Smooth muscle cell (in vitro differentiated cells): Measurements from ENCODE around the gene BPI. TPM values are rescaled to one million over a fixed set of nuclear protein-coding genes. Genes with fewer than 3 reads are reported as not detected.
"Not testable (repeated sequence)": the region's sequence is repeated elsewhere in the genome, so short reads cannot be mapped to it uniquely, and the experiment has no call there.

Experiments
- DNase-seq: peaks from one replicate; lab custom pipeline; 2025; ENCODE audit not compliant: unreplicated experiment; lab: John Stamatoyannopoulos, UW
- H2AFZ ChIP-seq: fragments of 200-600 bp; sonication (generic); 2 replicates; pipeline ENCODE4 v1.6.0; 2016; ENCODE audit warnings: antibody characterized with exemption, low read depth, mild to moderate bottlenecking
- H3F3A ChIP-seq: fragments of 200-600 bp; sonication (generic); 2 replicates; pipeline ENCODE4 v1.6.0; 2017; ENCODE audit warnings: antibody characterized with exemption, low read depth
- H3K27ac ChIP-seq: fragments of 200-600 bp; sonication (generic); 2 replicates; pipeline ENCODE4 v1.5.1; 2016; ENCODE audit warnings: low read depth, mild to moderate bottlenecking
- H3K27me3 ChIP-seq: fragments of 200-600 bp; sonication (generic); 2 replicates; pipeline ENCODE4 v1.6.1; 2016; ENCODE audit warnings: low read depth, mild to moderate bottlenecking
- H3K36me3 ChIP-seq: fragments of 200-600 bp; sonication (generic); 2 replicates; pipeline ENCODE4 v1.5.1; 2016; ENCODE audit warnings: low read depth
- H3K4me1 ChIP-seq: fragments of 200-600 bp; sonication (generic); 2 replicates; pipeline ENCODE4 v1.5.1; 2016; ENCODE audit warnings: low read depth
- H3K4me2 ChIP-seq: fragments of 200-600 bp; sonication (generic); 2 replicates; pipeline ENCODE4 v1.6.0; 2016; ENCODE audit warnings: mild to moderate bottlenecking
- H3K4me3 ChIP-seq: fragments of 200-600 bp; sonication (generic); 2 replicates; pipeline ENCODE4 v1.5.1; 2016; ENCODE audit warnings: mild to moderate bottlenecking
- H3K79me2 ChIP-seq: fragments of 200-600 bp; sonication (generic); 2 replicates; pipeline ENCODE4 v1.6.0; 2016; ENCODE audit warnings: low read depth, mild to moderate bottlenecking
- H3K9ac ChIP-seq: fragments of 200-600 bp; sonication (generic); 2 replicates; pipeline ENCODE4 v1.6.0; 2016; ENCODE audit warnings: low read depth
- H3K9me3 ChIP-seq: fragments of 200-600 bp; sonication (generic); replicated peaks from 2 replicates; pipeline ENCODE4 v1.5.1; 2016; ENCODE audit warnings: low read depth
- H4K20me1 ChIP-seq: fragments of 200-600 bp; sonication (generic); 2 replicates; pipeline ENCODE4 v1.6.0; 2016; ENCODE audit warnings: low read depth
- CTCF ChIP-seq: fragments of 200-600 bp; sonication (generic); IDR thresholded peaks from 2 replicates; pipeline ENCODE4 v1.5.1; 2017; ENCODE audit warnings: borderline replicate concordance, mild to moderate bottlenecking, antibody characterized with exemption; ENCODE audit not compliant: insufficient read depth, poor library complexity, severe bottlenecking
- WGBS: methylation state at CpG from one replicate; pipeline ENCODE4 v1.1.7; 2016; ENCODE audit warnings: low lambda C conversion rate; 5-methylcytosine and 5-hydroxymethylcytosine counted together
- polyA plus RNA-seq: library from polyadenylated mRNA; unstranded; fragments of >200 nt; fragmentation: Nextera tagmentation; extraction: Ambion mirVana; gene quantifications from 2 replicates; pipeline ENCODE4 v1.2.1, GENCODE V29; 2016
- total RNA-seq: library from RNA; depleted of rRNA; stranded (reverse); fragments of >200 nt; gene quantifications from 2 replicates; pipeline ENCODE4 v1.2.3, GENCODE V29; 2014

BPI gene
- total and polyA plus RNA-seq, 2 experiments from 2014 or later, result not detected

DNA sequence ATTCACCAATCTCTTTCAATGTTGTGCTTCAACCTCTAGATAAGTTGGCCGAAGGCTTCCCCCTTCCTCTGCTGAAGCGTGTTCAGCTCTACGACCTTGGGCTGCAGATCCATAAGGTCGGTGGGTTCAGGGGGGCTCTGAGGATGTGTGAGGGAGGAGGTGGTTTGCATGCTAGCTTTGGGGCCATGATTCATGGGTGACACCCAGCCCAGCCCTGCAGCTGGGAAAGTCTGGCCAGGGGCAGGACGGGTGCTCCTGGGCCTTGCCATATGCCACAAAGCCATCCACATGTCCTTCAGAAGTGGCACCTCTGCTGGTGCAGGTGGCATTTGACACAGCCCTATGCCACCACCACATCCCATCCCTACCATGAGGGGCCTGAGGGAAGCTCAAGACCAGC is 69.9 kb downstream of the BPI start:
- H3K4me3 ChIP-seq, result no peak overlapping the region
- no peaks in the 10 kb centered on the region for H4K20me1 ChIP-seq
- H3K27me3 ChIP-seq, result no peaks in the 10 kb centered on the region
- no peak for TF ChIP-seq CTCF
- no peak overlapping the region for H3K4me2 ChIP-seq
- no peaks in the 10 kb centered on the region for H3K9me3 ChIP-seq
- no peaks in the 10 kb centered on the region for H3F3A ChIP-seq
- H3K4me1 ChIP-seq, result no peaks in the 10 kb centered on the region
- no peaks in the 10 kb centered on the region for H3K79me2 ChIP-seq
- DNase-seq, result no peak
- H2AFZ ChIP-seq, result no peak overlapping the region
- H3K27ac ChIP-seq, result no peak overlapping the region
- WGBS, result 93% methylated on average over 5 of the region's 5 CpGs
- no peaks in the 10 kb centered on the region for H3K36me3 ChIP-seq
- H3K9ac ChIP-seq, result no peak overlapping the region

GRCh38 chr20:38377039-38377685 is 73.2 kb downstream of the BPI start:
- no peak for TF ChIP-seq CTCF
- WGBS, result 88% methylated on average over 11 of the region's 11 CpGs
- H3K4me2 ChIP-seq, result no peak overlapping the region

GRCh38 chr20:38377838-38378237 is 73.9 kb downstream of the BPI start:
- not testable (repeated sequence) for H3K9ac ChIP-seq, H3K27ac ChIP-seq, H4K20me1 ChIP-seq, H2AFZ ChIP-seq, H3K4me2 ChIP-seq, H3K36me3 ChIP-seq, H3K4me3 ChIP-seq, H3K9me3 ChIP-seq, DNase-seq, H3K27me3 ChIP-seq, H3F3A ChIP-seq, H3K4me1 ChIP-seq, H3K79me2 ChIP-seq
- WGBS, result no CpG with 5 or more reads among the region's 5 CpGs

More at GRCh38 chr20:38377039-38377685, 73.2 kb downstream of the BPI start:
- H3K36me3 ChIP-seq, result no peaks in the 10 kb centered on the region
- H3K9ac ChIP-seq, result no peak overlapping the region
- no peak overlapping the region for H3K27ac ChIP-seq
- H2AFZ ChIP-seq, result no peak overlapping the region
- H3K79me2 ChIP-seq, result no peaks in the 10 kb centered on the region
- no peaks in the 10 kb centered on the region for H4K20me1 ChIP-seq
- no peaks in the 10 kb centered on the region for H3K9me3 ChIP-seq
- no peak overlapping the region for H3K4me3 ChIP-seq
- no peak for DNase-seq
- H3K27me3 ChIP-seq, result no peaks in the 10 kb centered on the region
- H3F3A ChIP-seq, result no peaks in the 10 kb centered on the region
- no peaks in the 10 kb centered on the region for H3K4me1 ChIP-seq

DNA sequence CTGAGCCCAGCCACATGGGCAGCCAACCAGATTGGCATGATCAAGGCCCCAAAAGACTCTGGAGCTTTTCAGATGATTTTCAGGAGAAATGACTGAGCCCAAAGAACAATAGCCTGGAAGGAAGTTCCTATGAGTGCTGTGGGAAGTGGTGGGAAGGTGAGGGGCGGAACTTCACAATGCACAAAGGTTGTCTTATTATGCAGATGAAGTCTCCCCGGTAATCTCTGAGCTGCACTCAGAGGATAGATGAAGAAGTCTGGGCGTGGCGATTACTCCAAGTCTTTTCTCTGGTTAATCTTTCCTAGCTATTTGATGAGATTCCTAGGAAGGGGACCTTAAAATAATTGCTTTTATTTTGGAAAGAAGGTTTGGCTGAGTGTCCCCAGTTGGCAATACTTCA is 79.2 kb downstream of the BPI start:
- no peak for DNase-seq
- Histone ChIP-seq H3K36me3 (no peaks in the 10 kb centered on the region), H3K9ac (no peak overlapping the region), H2AFZ (no peak overlapping the region), H4K20me1 (no peaks in the 10 kb centered on the region), H3K79me2 (no peaks in the 10 kb centered on the region), H3K27me3 (peaks cover 4% of the 10 kb centered on the region), H3K4me2 (no peak overlapping the region), H3K9me3 (no peaks in the 10 kb centered on the region), H3K4me1 (no peaks in the 10 kb centered on the region), H3F3A (no peaks in the 10 kb centered on the region), H3K4me3 (no peak overlapping the region), H3K27ac (no peak overlapping the region)
- no peak for TF ChIP-seq CTCF
- WGBS, result 75% methylated on average over 4 of the region's 4 CpGs
